Liver (tissue), 9 donors: ENCODE measurements around the gene ZDHHC14. TPM values are rescaled to one million over a fixed set of nuclear protein-coding genes. Genes with fewer than 3 reads are reported as not detected.

Experiments used
- DNase-seq: peaks from one replicate; pipeline ENCODE4 v3.0.0-alpha.2; 2017; ENCODE audit warnings: low spot score
- H3K27ac ChIP-seq, 2 donors: one replicate each; pipeline ENCODE4 v1.7.0; 2013; ENCODE audit warnings: inconsistent platforms in 2 of 2, low read length in 2 of 2, control low read depth in 1 of 2, low read depth in 1 of 2, mild to moderate bottlenecking in 1 of 2
- H3K27me3 ChIP-seq, 4 donors: one replicate each; pipeline versions ENCODE4 v1.6.1 to v1.7.0; 2013; ENCODE audit warnings: low read length in 3 of 4, inconsistent platforms in 1 of 4, mild to moderate bottlenecking in 1 of 4, moderate library complexity in 1 of 4; ENCODE audit not compliant: control insufficient read depth in 4 of 4, insufficient read depth in 4 of 4
- H3K36me3 ChIP-seq, 4 donors: one replicate each; pipeline versions ENCODE4 v1.6.1 to v1.7.0; 2013; ENCODE audit warnings: low read length in 3 of 4, mild to moderate bottlenecking in 3 of 4, low read depth in 1 of 4, moderate library complexity in 1 of 4; ENCODE audit not compliant: control insufficient read depth in 4 of 4, insufficient read depth in 3 of 4
- H3K4me1 ChIP-seq, 4 donors: one replicate each; pipeline versions ENCODE4 v1.6.1 to v1.7.0; 2013; ENCODE audit warnings: low read length in 3 of 4, mild to moderate bottlenecking in 3 of 4, moderate library complexity in 1 of 4; ENCODE audit not compliant: control insufficient read depth in 4 of 4, insufficient read depth in 4 of 4
- H3K4me3 ChIP-seq, 3 donors: one replicate each; pipeline versions ENCODE4 v1.6.1 to v1.7.0; 2013; ENCODE audit warnings: low read length in 3 of 3, control low read depth in 1 of 3, low read depth in 1 of 3, mild to moderate bottlenecking in 1 of 3
- H3K9ac ChIP-seq, 2 donors: one replicate each; pipeline ENCODE4 v1.7.0; 2013; ENCODE audit warnings: low read length in 2 of 2, mild to moderate bottlenecking in 2 of 2, moderate library complexity in 2 of 2, control low read depth in 1 of 2, low read depth in 1 of 2
- H3K9me3 ChIP-seq, 4 donors: one replicate each; pipeline versions ENCODE4 v1.6.1 to v1.7.0; 2013; ENCODE audit warnings: low read length in 3 of 4; ENCODE audit not compliant: control insufficient read depth in 4 of 4
- EGR1 ChIP-seq, 2 donors: IDR thresholded peaks; 2 replicates each; pipeline ENCODE4 v1.6.1; 2016 to 2018; ENCODE audit warnings: antibody characterized with exemption in 2 of 2, low read depth in 2 of 2
- FOXA1 ChIP-seq: IDR thresholded peaks from 2 replicates; pipeline ENCODE4 v1.6.1; 2016; ENCODE audit warnings: antibody characterized with exemption
- FOXA2 ChIP-seq: IDR thresholded peaks from 2 replicates; pipeline ENCODE4 v1.6.1; 2016; ENCODE audit warnings: antibody characterized with exemption
- GABPA ChIP-seq, 2 donors: IDR thresholded peaks in 1 of 2; conservative IDR thresholded peaks in 1 of 2; 2 replicates each; pipeline ENCODE4 v1.6.1; 2016; ENCODE audit warnings: antibody characterized with exemption in 2 of 2, mild to moderate bottlenecking in 1 of 2, moderate library complexity in 1 of 2
- HNF4A ChIP-seq, 2 donors: conservative IDR thresholded peaks; 2 replicates each; pipeline ENCODE4 v1.6.1; 2016; ENCODE audit warnings: antibody characterized with exemption in 2 of 2, mild to moderate bottlenecking in 2 of 2
- HNF4G ChIP-seq: IDR thresholded peaks from 2 replicates; pipeline ENCODE4 v1.6.1; 2016; ENCODE audit warnings: antibody characterized with exemption
- JUND ChIP-seq, 2 donors: IDR thresholded peaks; 2 replicates each; pipeline ENCODE4 v1.6.1; 2016; ENCODE audit warnings: antibody characterized with exemption in 2 of 2
- NR2F2 ChIP-seq: IDR thresholded peaks from 2 replicates; pipeline ENCODE4 v1.6.1; 2016; ENCODE audit warnings: antibody characterized with exemption
- RAD21 ChIP-seq, 2 donors: IDR thresholded peaks; 2 replicates each; pipeline ENCODE4 v1.6.1; 2016; ENCODE audit warnings: antibody characterized with exemption in 2 of 2, mild to moderate bottlenecking in 2 of 2
- RXRA ChIP-seq, 2 donors: IDR thresholded peaks; 2 replicates each; pipeline ENCODE4 v1.6.1; 2017 to 2018; ENCODE audit warnings: antibody characterized with exemption in 2 of 2, mild to moderate bottlenecking in 1 of 2
- SP1 ChIP-seq: IDR thresholded peaks from 2 replicates; pipeline ENCODE4 v1.6.1; 2018; ENCODE audit warnings: antibody characterized with exemption, mild to moderate bottlenecking
- TAF1 ChIP-seq: conservative IDR thresholded peaks from 2 replicates; pipeline ENCODE4 v1.6.1; 2016; ENCODE audit warnings: antibody characterized with exemption, mild to moderate bottlenecking
- YY1 ChIP-seq: IDR thresholded peaks from 2 replicates; pipeline ENCODE4 v1.6.1; 2016; ENCODE audit warnings: antibody characterized with exemption, mild to moderate bottlenecking
- WGBS: extraction: QIAGEN DNeasy Blood & Tissue Kit; methylation state at CpG from one replicate; pipeline ENCODE4 v1.1.7; 2013; 5-methylcytosine and 5-hydroxymethylcytosine counted together
- polyA plus RNA-seq, 2 donors: library from polyadenylated mRNA; stranded (reverse) in 1 of 2; unstranded in 1 of 2; fragments of 200-250 nt in 1 of 2; fragments of >200 nt in 1 of 2; fragmentation: Nextera tagmentation in 1 of 2; extraction: Ambion mirVana in 1 of 2; gene quantifications; one replicate each; pipeline versions ENCODE4 v1.2.1 to v1.2.3, GENCODE V29; 2013 to 2015
- total RNA-seq, 2 donors: library from RNA; depleted of rRNA; stranded (reverse); fragments of >200 nt; gene quantifications; one replicate each; pipeline ENCODE4 v1.2.3, GENCODE V29; 2014
- TF ChIP-seq, protein P1 (sequence below): IDR thresholded peaks from 2 replicates; pipeline ENCODE4 v1.6.1; 2016; ENCODE audit warnings: antibody characterized with exemption, mild to moderate bottlenecking
- TF ChIP-seq, protein P2 (sequence below): fragments of 150-350 bp; IDR thresholded peaks from 2 replicates; pipeline ENCODE4 v1.5.1; 2017; ENCODE audit warnings: improper control_type of control experiment, low read depth, low read length; ENCODE audit not compliant: missing input control
- TF ChIP-seq, protein P3 (sequence below): IDR thresholded peaks from 2 replicates; pipeline ENCODE4 v1.6.1; 2016; ENCODE audit warnings: antibody characterized with exemption
- TF ChIP-seq, protein P4 (sequence below): IDR thresholded peaks from 2 replicates; pipeline ENCODE4 v1.6.1; 2016; ENCODE audit warnings: antibody characterized with exemption
- TF ChIP-seq, protein P5 (sequence below): IDR thresholded peaks from 2 replicates; pipeline ENCODE4 v1.6.1; 2016; ENCODE audit warnings: antibody characterized with exemption
- donor health status: healthy.
- donor health status: healthy.
- donor health status: healthy.
- donor health status: healthy.
- donor health status: healthy.

The ZDHHC14 gene
- total and polyA plus RNA-seq, 4 donors: 4.4 to 11.7 (median 8.4) TPM

DNA sequence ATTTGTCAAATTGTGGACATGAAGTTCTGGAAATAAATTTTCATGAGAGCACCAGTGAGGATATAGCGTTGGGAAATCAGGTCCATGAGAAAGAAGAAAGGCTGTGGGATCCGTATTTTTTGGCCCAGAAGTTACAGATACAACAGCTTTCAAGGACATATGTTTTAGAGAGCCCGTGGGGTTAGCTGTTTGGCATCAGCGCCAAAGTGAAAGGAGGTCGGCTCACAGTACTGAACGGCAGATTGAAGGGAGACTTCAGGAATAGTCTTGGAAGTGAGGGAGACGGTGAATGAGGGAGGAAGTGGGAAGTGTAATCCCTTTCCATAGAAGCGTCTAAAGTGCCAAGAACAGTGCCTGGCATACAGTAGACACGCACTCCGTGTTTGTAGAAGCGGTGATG, 31.8 kb downstream of the ZDHHC14 start:
- H3K4me3 ChIP-seq: no peak overlapping the region
- H3K4me1 ChIP-seq: peaks cover 0 to 3% (median 2%) of the 10 kb centered on the region in 4 donors
- 90% methylated on average over 11 of the region's 11 CpGs for WGBS
- no peak overlapping the region for H3K9ac ChIP-seq
- TF ChIP-seq YY1 (no peak), FOXA2 (no peak), SP1 (no peak), RAD21 (IDR thresholded peaks at IDR 0.05) (no peak), GABPA (IDR thresholded peaks at IDR 0.05 in 1 of 2, conservative IDR thresholded peaks at IDR 0.05 in 1 of 2) (no peak)
- TF ChIP-seq, protein P1, sequence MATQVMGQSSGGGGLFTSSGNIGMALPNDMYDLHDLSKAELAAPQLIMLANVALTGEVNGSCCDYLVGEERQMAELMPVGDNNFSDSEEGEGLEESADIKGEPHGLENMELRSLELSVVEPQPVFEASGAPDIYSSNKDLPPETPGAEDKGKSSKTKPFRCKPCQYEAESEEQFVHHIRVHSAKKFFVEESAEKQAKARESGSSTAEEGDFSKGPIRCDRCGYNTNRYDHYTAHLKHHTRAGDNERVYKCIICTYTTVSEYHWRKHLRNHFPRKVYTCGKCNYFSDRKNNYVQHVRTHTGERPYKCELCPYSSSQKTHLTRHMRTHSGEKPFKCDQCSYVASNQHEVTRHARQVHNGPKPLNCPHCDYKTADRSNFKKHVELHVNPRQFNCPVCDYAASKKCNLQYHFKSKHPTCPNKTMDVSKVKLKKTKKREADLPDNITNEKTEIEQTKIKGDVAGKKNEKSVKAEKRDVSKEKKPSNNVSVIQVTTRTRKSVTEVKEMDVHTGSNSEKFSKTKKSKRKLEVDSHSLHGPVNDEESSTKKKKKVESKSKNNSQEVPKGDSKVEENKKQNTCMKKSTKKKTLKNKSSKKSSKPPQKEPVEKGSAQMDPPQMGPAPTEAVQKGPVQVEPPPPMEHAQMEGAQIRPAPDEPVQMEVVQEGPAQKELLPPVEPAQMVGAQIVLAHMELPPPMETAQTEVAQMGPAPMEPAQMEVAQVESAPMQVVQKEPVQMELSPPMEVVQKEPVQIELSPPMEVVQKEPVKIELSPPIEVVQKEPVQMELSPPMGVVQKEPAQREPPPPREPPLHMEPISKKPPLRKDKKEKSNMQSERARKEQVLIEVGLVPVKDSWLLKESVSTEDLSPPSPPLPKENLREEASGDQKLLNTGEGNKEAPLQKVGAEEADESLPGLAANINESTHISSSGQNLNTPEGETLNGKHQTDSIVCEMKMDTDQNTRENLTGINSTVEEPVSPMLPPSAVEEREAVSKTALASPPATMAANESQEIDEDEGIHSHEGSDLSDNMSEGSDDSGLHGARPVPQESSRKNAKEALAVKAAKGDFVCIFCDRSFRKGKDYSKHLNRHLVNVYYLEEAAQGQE: no peak
- no peaks in the 10 kb centered on the region for H3K27me3 ChIP-seq
- no peaks in the 10 kb centered on the region for H3K36me3 ChIP-seq
- H3K27ac ChIP-seq: no peak overlapping the region
- no peaks in the 10 kb centered on the region for H3K9me3 ChIP-seq
- DNase-seq: no peak

DNA sequence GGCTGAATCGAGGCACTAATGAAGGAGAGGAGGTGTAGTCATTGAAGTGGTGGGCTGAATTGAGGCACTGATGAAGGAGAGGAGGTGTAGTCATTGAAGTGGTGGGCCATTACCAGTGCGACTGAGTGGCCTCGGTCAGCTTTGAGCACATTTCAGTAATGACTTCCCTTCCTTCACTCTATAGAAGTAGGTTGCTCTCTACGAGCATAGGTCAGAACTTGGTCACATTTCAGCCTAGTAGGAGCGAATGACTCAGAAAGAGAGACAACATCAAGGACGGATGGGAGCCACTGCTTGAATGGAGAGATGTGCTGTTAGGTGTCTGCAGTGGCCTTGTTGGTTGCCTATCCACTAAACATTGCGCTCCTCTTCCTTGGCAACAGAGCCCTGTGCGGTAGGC, 39.5 kb downstream of the ZDHHC14 start:
- no peaks in the 10 kb centered on the region for H3K27me3 ChIP-seq
- WGBS: 84% methylated on average over 8 of the region's 8 CpGs
- peaks cover 4 to 31% (median 25%) of the 10 kb centered on the region in 4 donors for H3K4me1 ChIP-seq
- DNase-seq: no peak
- TF ChIP-seq NR2F2 (no peak), RXRA (IDR thresholded peaks at IDR 0.05) (no peak), EGR1 (IDR thresholded peaks at IDR 0.05; ENCODE audit: low read depth in 2 of 2) (no peak), YY1 (no peak), HNF4A (conservative IDR thresholded peaks at IDR 0.05) (no peak), GABPA (IDR thresholded peaks at IDR 0.05 in 1 of 2, conservative IDR thresholded peaks at IDR 0.05 in 1 of 2) (no peak), TAF1 (no peak), FOXA2 (no peak), RAD21 (IDR thresholded peaks at IDR 0.05) (no peak), SP1 (no peak), FOXA1 (no peak), HNF4G (no peak), JUND (IDR thresholded peaks at IDR 0.05) (no peak)
- TF ChIP-seq, protein P2, sequence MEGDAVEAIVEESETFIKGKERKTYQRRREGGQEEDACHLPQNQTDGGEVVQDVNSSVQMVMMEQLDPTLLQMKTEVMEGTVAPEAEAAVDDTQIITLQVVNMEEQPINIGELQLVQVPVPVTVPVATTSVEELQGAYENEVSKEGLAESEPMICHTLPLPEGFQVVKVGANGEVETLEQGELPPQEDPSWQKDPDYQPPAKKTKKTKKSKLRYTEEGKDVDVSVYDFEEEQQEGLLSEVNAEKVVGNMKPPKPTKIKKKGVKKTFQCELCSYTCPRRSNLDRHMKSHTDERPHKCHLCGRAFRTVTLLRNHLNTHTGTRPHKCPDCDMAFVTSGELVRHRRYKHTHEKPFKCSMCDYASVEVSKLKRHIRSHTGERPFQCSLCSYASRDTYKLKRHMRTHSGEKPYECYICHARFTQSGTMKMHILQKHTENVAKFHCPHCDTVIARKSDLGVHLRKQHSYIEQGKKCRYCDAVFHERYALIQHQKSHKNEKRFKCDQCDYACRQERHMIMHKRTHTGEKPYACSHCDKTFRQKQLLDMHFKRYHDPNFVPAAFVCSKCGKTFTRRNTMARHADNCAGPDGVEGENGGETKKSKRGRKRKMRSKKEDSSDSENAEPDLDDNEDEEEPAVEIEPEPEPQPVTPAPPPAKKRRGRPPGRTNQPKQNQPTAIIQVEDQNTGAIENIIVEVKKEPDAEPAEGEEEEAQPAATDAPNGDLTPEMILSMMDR: no peak
- TF ChIP-seq, protein P3, sequence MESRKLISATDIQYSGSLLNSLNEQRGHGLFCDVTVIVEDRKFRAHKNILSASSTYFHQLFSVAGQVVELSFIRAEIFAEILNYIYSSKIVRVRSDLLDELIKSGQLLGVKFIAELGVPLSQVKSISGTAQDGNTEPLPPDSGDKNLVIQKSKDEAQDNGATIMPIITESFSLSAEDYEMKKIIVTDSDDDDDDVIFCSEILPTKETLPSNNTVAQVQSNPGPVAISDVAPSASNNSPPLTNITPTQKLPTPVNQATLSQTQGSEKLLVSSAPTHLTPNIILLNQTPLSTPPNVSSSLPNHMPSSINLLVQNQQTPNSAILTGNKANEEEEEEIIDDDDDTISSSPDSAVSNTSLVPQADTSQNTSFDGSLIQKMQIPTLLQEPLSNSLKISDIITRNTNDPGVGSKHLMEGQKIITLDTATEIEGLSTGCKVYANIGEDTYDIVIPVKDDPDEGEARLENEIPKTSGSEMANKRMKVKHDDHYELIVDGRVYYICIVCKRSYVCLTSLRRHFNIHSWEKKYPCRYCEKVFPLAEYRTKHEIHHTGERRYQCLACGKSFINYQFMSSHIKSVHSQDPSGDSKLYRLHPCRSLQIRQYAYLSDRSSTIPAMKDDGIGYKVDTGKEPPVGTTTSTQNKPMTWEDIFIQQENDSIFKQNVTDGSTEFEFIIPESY: no peak
- TF ChIP-seq, protein P4, sequence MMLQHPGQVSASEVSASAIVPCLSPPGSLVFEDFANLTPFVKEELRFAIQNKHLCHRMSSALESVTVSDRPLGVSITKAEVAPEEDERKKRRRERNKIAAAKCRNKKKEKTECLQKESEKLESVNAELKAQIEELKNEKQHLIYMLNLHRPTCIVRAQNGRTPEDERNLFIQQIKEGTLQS: no peak
- TF ChIP-seq, protein P1: no peak
- TF ChIP-seq, protein P5, sequence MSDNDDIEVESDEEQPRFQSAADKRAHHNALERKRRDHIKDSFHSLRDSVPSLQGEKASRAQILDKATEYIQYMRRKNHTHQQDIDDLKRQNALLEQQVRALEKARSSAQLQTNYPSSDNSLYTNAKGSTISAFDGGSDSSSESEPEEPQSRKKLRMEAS: no peak
- no peaks in the 10 kb centered on the region for H3K36me3 ChIP-seq
- H3K4me3 ChIP-seq: no peak overlapping the region
- H3K27ac ChIP-seq: no peak overlapping the region
- no peak overlapping the region for H3K9ac ChIP-seq
- H3K9me3 ChIP-seq: no peaks in the 10 kb centered on the region
